Thymus (tissue), 11 donors: ENCODE results near the gene DPRX. TPM values are rescaled to one million over a fixed set of nuclear protein-coding genes. Genes with fewer than 3 reads are reported as not detected.

Source experiments
- DNase-seq, 9 donors: peaks; one replicate each; pipeline ENCODE4 v3.0.0-alpha.2; 2013; ENCODE audit warnings: low spot score in 9 of 9, low read depth in 6 of 9, missing footprints in 1 of 9
- H3K27ac ChIP-seq, 2 donors: one replicate each; pipeline ENCODE4 v1.5.1; 2013; ENCODE audit warnings: control low read depth in 1 of 2, low read depth in 1 of 2, low read length in 1 of 2, mild to moderate bottlenecking in 1 of 2, moderate library complexity in 1 of 2
- H3K27me3 ChIP-seq, 2 donors: one replicate each; pipeline ENCODE4 v1.5.1; 2013; ENCODE audit warnings: low read length in 1 of 2; ENCODE audit not compliant: control insufficient read depth in 2 of 2, insufficient read depth in 1 of 2
- H3K36me3 ChIP-seq, 2 donors: one replicate each; pipeline ENCODE4 v1.5.1; 2013; ENCODE audit warnings: low read length in 1 of 2, mild to moderate bottlenecking in 1 of 2, moderate library complexity in 1 of 2; ENCODE audit not compliant: control insufficient read depth in 2 of 2, insufficient read depth in 2 of 2
- H3K4me1 ChIP-seq, 2 donors: one replicate each; pipeline ENCODE4 v1.5.1; 2013; ENCODE audit warnings: low read length in 2 of 2; ENCODE audit not compliant: control insufficient read depth in 2 of 2, insufficient read depth in 2 of 2
- H3K4me3 ChIP-seq, 2 donors: one replicate each; pipeline ENCODE4 v1.5.1; 2013; ENCODE audit warnings: low read length in 2 of 2, control low read depth in 1 of 2, mild to moderate bottlenecking in 1 of 2
- H3K9me3 ChIP-seq, 2 donors: one replicate each; pipeline ENCODE4 v1.5.1; 2013; ENCODE audit warnings: low read length in 1 of 2, mild to moderate bottlenecking in 1 of 2; ENCODE audit not compliant: control insufficient read depth in 2 of 2, insufficient read depth in 1 of 2
- WGBS: extraction: QIAGEN DNeasy Blood & Tissue Kit; methylation state at CpG from one replicate; pipeline ENCODE4 v1.1.7; 2013; 5-methylcytosine and 5-hydroxymethylcytosine counted together
- polyA plus RNA-seq: library from polyadenylated mRNA; stranded (reverse); fragments of 200-250 nt; gene quantifications from one replicate; pipeline ENCODE4 v1.2.3, GENCODE V29; 2013
- total RNA-seq: library from RNA; stranded (reverse); fragments of 120-200 nt; gene quantifications from one replicate; pipeline ENCODE4 v1.2.4, GENCODE V29; 2013
- donor health status: healthy.

The DPRX gene
- total and polyA plus RNA-seq, 2 donors = 0.18 TPM; not detected in 1

- DNase-seq = no peak
- Histone ChIP-seq H3K27me3 (no peaks in the 10 kb centered on the region), H3K27ac (no peak overlapping the region), H3K9me3 (peaks cover 1 to 6% of the 10 kb centered on the region in 2 donors), H3K4me3 (no peak overlapping the region), H3K36me3 (no peaks in the 10 kb centered on the region), H3K4me1 (no peaks in the 10 kb centered on the region)
- WGBS = 90% methylated on average over 8 of the region's 8 CpGs
These were observed 10.7 kb downstream of the DPRX start for GRCh38 chr19:53642381-53643099.

- peaks cover 7 to 20% of the 10 kb centered on the region in 2 donors for H3K9me3 ChIP-seq
- no peaks in the 10 kb centered on the region for H3K4me1 ChIP-seq
- no peak overlapping the region for H3K4me3 ChIP-seq
- H3K27me3 ChIP-seq = no peaks in the 10 kb centered on the region
- no peak for DNase-seq
- WGBS = 81% methylated on average over 4 of the region's 4 CpGs
- H3K27ac ChIP-seq = no peak overlapping the region
- no peaks in the 10 kb centered on the region for H3K36me3 ChIP-seq
These were observed 12.4 kb downstream of the DPRX start for GRCh38 chr19:53644061-53644816.

- Histone ChIP-seq H3K9me3 (peaks cover 8 to 35% of the 10 kb centered on the region in 2 donors), H3K4me3 (no peak overlapping the region), H3K36me3 (no peaks in the 10 kb centered on the region), H3K27me3 (no peaks in the 10 kb centered on the region), H3K4me1 (no peaks in the 10 kb centered on the region), H3K27ac (no peak overlapping the region)
- 97% methylated on average over 2 of the region's 2 CpGs for WGBS
- DNase-seq = no peak
These were observed 14.3 kb downstream of the DPRX start for GRCh38 chr19:53646144-53646543.

- Histone ChIP-seq H3K4me1 (no peaks in the 10 kb centered on the region), H3K4me3 (no peak overlapping the region), H3K9me3 (peaks cover 8 to 41% of the 10 kb centered on the region in 2 donors), H3K27me3 (no peaks in the 10 kb centered on the region), H3K36me3 (no peaks in the 10 kb centered on the region), H3K27ac (no peak overlapping the region)
- DNase-seq = no peak
- 96% methylated on average over 13 of the region's 13 CpGs for WGBS
These were observed 15.6 kb downstream of the DPRX start for GRCh38 chr19:53647350-53647749.

- H3K27ac ChIP-seq = no peak overlapping the region
- no peak for DNase-seq
- H3K27me3 ChIP-seq = no peaks in the 10 kb centered on the region
- no peaks in the 10 kb centered on the region for H3K4me1 ChIP-seq
- WGBS = 96% methylated on average over 33 of the region's 33 CpGs
- no peak overlapping the region for H3K4me3 ChIP-seq
- H3K36me3 ChIP-seq = no peaks in the 10 kb centered on the region
- peaks cover 8 to 45% of the 10 kb centered on the region in 2 donors for H3K9me3 ChIP-seq
These were observed 16.0 kb downstream of the DPRX start for GRCh38 chr19:53647792-53648191.

GRCh38 chr19:53649746-53650593 is 18.2 kb downstream of the DPRX start:
- no peak overlapping the region for H3K27ac ChIP-seq
- H3K4me3 ChIP-seq = no peak overlapping the region
- peaks cover 8 to 54% of the 10 kb centered on the region in 2 donors for H3K9me3 ChIP-seq
- DNase-seq = no peak
- no peaks in the 10 kb centered on the region for H3K36me3 ChIP-seq
- 96% methylated on average over 34 of the region's 34 CpGs for WGBS
- no peaks in the 10 kb centered on the region for H3K4me1 ChIP-seq
- no peaks in the 10 kb centered on the region for H3K27me3 ChIP-seq

GRCh38 chr19:53652476-53652875 is 20.7 kb downstream of the DPRX start:
- peaks cover 9 to 54% of the 10 kb centered on the region in 2 donors for H3K9me3 ChIP-seq
- no peak overlapping the region for H3K27ac ChIP-seq
- DNase-seq = no peak
- H3K4me1 ChIP-seq = no peaks in the 10 kb centered on the region
- no peaks in the 10 kb centered on the region for H3K36me3 ChIP-seq
- H3K4me3 ChIP-seq = no peak overlapping the region
- 96% methylated on average over 6 of the region's 6 CpGs for WGBS
- no peaks in the 10 kb centered on the region for H3K27me3 ChIP-seq

- Histone ChIP-seq H3K36me3 (no peaks in the 10 kb centered on the region), H3K4me1 (no peaks in the 10 kb centered on the region), H3K27ac (no peak overlapping the region), H3K9me3 (peaks cover 2 to 31% of the 10 kb centered on the region in 2 donors), H3K4me3 (no peak overlapping the region), H3K27me3 (no peaks in the 10 kb centered on the region)
- DNase-seq = no peak
- 94% methylated on average over 8 of the region's 8 CpGs for WGBS
These were observed 23.4 kb downstream of the DPRX start for GRCh38 chr19:53655042-53655665.
